ENCODE measurements around the gene VAV1. TPM values are rescaled to one million over a fixed set of nuclear protein-coding genes. Genes with fewer than 3 reads are reported as not detected.

Gene VAV1
- total and polyA plus RNA-seq, 9 donors, result 0.71 to 5.0 (median 2.0) TPM

GRCh38 chr19:6849876-6850275 is 77.4 kb downstream of the VAV1 start:
- H3K27me3 ChIP-seq, result no peaks in the 10 kb centered on the region
- 4 to 24% (median 9%) methylated on average over 2 of the region's 2 CpGs for WGBS, 3 donors
- no peak overlapping the region for H3K27ac ChIP-seq
- H3K4me3 ChIP-seq, result no peak overlapping the region
- DNase-seq, result no peak
- H3K36me3 ChIP-seq, result no peaks in the 10 kb centered on the region
- TF ChIP-seq CTCF (IDR thresholded peaks at IDR 0.05), result no peak
- no peak for TF ChIP-seq POLR2A (IDR thresholded peaks at IDR 0.05)
- no peak for TF ChIP-seq EP300 (IDR thresholded peaks at IDR 0.05)
- intact Hi-C loops (cut with DNase I), result no loop called here
- H3K4me1 ChIP-seq (ENCODE audit: insufficient read depth), result no peaks in the 10 kb centered on the region
- no peaks in the 10 kb centered on the region for H3K9me3 ChIP-seq

- intact Hi-C loops (cut with DNase I), result no loop called here
- 52 to 67% (median 58%) methylated on average over 1 of the region's 1 CpG for WGBS, 3 donors
- Histone ChIP-seq H3K27me3 (no peaks in the 10 kb centered on the region), H3K4me1 (ENCODE audit: insufficient read depth) (no peaks in the 10 kb centered on the region), H3K36me3 (no peaks in the 10 kb centered on the region), H3K4me3 (no peak overlapping the region), H3K27ac (no peak overlapping the region), H3K9me3 (no peaks in the 10 kb centered on the region)
- TF ChIP-seq CTCF (IDR thresholded peaks at IDR 0.05), result no peak
- TF ChIP-seq EP300 (IDR thresholded peaks at IDR 0.05), result no peak
- no peak for TF ChIP-seq POLR2A (IDR thresholded peaks at IDR 0.05)
- no peak for DNase-seq
These were observed 78.9 kb downstream of the VAV1 start for GRCh38 chr19:6851359-6851758.

GRCh38 chr19:6852001-6852400 is 79.5 kb downstream of the VAV1 start:
- Histone ChIP-seq H3K4me3 (no peak overlapping the region), H3K27ac (no peak overlapping the region), H3K4me1 (ENCODE audit: insufficient read depth) (no peaks in the 10 kb centered on the region), H3K9me3 (no peaks in the 10 kb centered on the region), H3K27me3 (no peaks in the 10 kb centered on the region), H3K36me3 (no peaks in the 10 kb centered on the region)
- DNase-seq, result no peak
- TF ChIP-seq CTCF (IDR thresholded peaks at IDR 0.05) (no peak), POLR2A (IDR thresholded peaks at IDR 0.05) (no peak), EP300 (IDR thresholded peaks at IDR 0.05) (no peak)
- intact Hi-C loops (cut with DNase I), result no loop called here
- 87 to 93% (median 90%) methylated on average over 1 of the region's 1 CpG for WGBS, 3 donors

GRCh38 chr19:6853868-6854267 is 81.4 kb downstream of the VAV1 start:
- 73 to 84% (median 78%) methylated on average over 11 of the region's 11 CpGs for WGBS, 3 donors
- no peak for DNase-seq

More at GRCh38 chr19:6853868-6854267, 81.4 kb downstream of the VAV1 start:
- intact Hi-C loops (cut with DNase I), result no loop called here
- Histone ChIP-seq H3K27ac (no peak overlapping the region), H3K9me3 (no peaks in the 10 kb centered on the region), H3K36me3 (no peaks in the 10 kb centered on the region), H3K4me1 (ENCODE audit: insufficient read depth) (no peaks in the 10 kb centered on the region), H3K4me3 (no peak overlapping the region), H3K27me3 (no peaks in the 10 kb centered on the region)
- TF ChIP-seq POLR2A (IDR thresholded peaks at IDR 0.05), result no peak
- no peak for TF ChIP-seq CTCF (IDR thresholded peaks at IDR 0.05)
- no peak for TF ChIP-seq EP300 (IDR thresholded peaks at IDR 0.05)

Data from ovary (tissue), 9 donors.